Left ventricle myocardium inferior (tissue), 1 donor: ENCODE data around the gene LRRK2. TPM values are rescaled to one million over a fixed set of nuclear protein-coding genes. Genes with fewer than 3 reads are reported as not detected.

Experiments
- DNase-seq: peaks from one replicate; pipeline ENCODE4 v3.0.0-alpha.2; 2020
- H3K27ac ChIP-seq: fragments of 200-600 bp; replicated peaks from 2 replicates; pipeline ENCODE4 v1.8.0; 2021
- H3K27me3 ChIP-seq: fragments of 200-600 bp; 2 replicates; pipeline ENCODE4 v1.8.0; 2021; ENCODE audit warnings: low read depth
- H3K36me3 ChIP-seq: fragments of 200-600 bp; 2 replicates; pipeline ENCODE4 v1.8.0; 2021
- H3K4me1 ChIP-seq: fragments of 200-600 bp; 2 replicates; pipeline ENCODE4 v1.8.0; 2021
- H3K4me3 ChIP-seq: fragments of 200-600 bp; 2 replicates; pipeline ENCODE4 v1.8.0; 2021; ENCODE audit warnings: mild to moderate bottlenecking, moderate library complexity
- H3K9me3 ChIP-seq: fragments of 200-600 bp; replicated peaks from 2 replicates; pipeline ENCODE4 v1.8.0; 2021
- intact Hi-C: fragments of 100-400 bp; cut with micrococcal nuclease; formaldehyde crosslinking; loops from one replicate; pipeline ENCODE4 v1.11.0; 2022
- total RNA-seq: library from RNA; stranded (reverse); fragmentation: NEBNext Ultra II Directional; extraction: Animal tissue kit (Norgen Biotek cat#: 25700); gene quantifications from one replicate; pipeline ENCODE4 v1.2.1, GENCODE V29; 2021
- TF ChIP-seq, protein P1 (sequence below): fragments of 200-600 bp; IDR thresholded peaks from 2 replicates; pipeline ENCODE4 v1.8.0; 2021; ENCODE audit warnings: antibody characterized with exemption, mild to moderate bottlenecking, borderline replicate concordance
- donor health status: DM: no; HTN: yes; CAD: no; lungs with severe emphysema.

Gene LRRK2
- total RNA-seq, 1 donor from 2014 or later: 6.7 TPM

DNA sequence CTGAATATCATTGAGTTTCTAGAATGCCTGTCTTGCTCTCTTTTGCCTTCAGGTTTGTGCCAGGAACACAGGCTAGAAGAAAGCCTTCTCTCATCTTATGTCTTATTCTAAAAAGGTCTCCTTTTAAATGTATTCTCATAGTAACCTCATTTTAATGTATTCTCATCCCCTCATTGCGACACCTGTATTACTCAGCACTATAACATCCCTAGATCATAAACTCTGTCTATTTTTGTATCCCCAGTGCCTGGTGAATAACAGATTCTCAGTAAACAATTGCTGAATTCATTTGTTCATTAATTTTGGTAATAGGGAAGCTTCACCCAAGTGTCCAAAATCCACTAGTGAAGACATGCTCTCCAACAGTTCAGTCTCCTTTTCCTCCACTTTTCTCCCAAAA, 8.8 kb upstream of the LRRK2 start:
- Histone ChIP-seq H3K4me3 (no peak overlapping the region), H3K9me3 (peaks cover 9% of the 10 kb centered on the region), H3K4me1 (no peaks in the 10 kb centered on the region), H3K27ac (no peak overlapping the region), H3K36me3 (no peaks in the 10 kb centered on the region), H3K27me3 (no peaks in the 10 kb centered on the region)
- DNase-seq: no peak
- TF ChIP-seq, protein P1, sequence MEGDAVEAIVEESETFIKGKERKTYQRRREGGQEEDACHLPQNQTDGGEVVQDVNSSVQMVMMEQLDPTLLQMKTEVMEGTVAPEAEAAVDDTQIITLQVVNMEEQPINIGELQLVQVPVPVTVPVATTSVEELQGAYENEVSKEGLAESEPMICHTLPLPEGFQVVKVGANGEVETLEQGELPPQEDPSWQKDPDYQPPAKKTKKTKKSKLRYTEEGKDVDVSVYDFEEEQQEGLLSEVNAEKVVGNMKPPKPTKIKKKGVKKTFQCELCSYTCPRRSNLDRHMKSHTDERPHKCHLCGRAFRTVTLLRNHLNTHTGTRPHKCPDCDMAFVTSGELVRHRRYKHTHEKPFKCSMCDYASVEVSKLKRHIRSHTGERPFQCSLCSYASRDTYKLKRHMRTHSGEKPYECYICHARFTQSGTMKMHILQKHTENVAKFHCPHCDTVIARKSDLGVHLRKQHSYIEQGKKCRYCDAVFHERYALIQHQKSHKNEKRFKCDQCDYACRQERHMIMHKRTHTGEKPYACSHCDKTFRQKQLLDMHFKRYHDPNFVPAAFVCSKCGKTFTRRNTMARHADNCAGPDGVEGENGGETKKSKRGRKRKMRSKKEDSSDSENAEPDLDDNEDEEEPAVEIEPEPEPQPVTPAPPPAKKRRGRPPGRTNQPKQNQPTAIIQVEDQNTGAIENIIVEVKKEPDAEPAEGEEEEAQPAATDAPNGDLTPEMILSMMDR: no peak
- intact Hi-C loops: no loop called here

GRCh38 chr12:40216516-40217288, 8.1 kb upstream of the LRRK2 start:
- intact Hi-C loops: no loop called here
- Histone ChIP-seq H3K36me3 (no peaks in the 10 kb centered on the region), H3K27me3 (no peaks in the 10 kb centered on the region), H3K4me3 (no peak overlapping the region), H3K9me3 (peaks cover 9% of the 10 kb centered on the region), H3K4me1 (no peaks in the 10 kb centered on the region), H3K27ac (no peak overlapping the region)
- DNase-seq: no peak
- TF ChIP-seq, protein P1: no peak

GRCh38 chr12:40219760-40220159, 5.0 kb upstream of the LRRK2 start:
- Histone ChIP-seq H3K27me3 (no peaks in the 10 kb centered on the region), H3K4me3 (no peak overlapping the region), H3K27ac (no peak overlapping the region), H3K36me3 (no peaks in the 10 kb centered on the region), H3K4me1 (peaks cover 20% of the 10 kb centered on the region), H3K9me3 (no peaks in the 10 kb centered on the region)
- no peak for DNase-seq
- TF ChIP-seq, protein P1: no peak
- intact Hi-C loops: no loop called here

DNA sequence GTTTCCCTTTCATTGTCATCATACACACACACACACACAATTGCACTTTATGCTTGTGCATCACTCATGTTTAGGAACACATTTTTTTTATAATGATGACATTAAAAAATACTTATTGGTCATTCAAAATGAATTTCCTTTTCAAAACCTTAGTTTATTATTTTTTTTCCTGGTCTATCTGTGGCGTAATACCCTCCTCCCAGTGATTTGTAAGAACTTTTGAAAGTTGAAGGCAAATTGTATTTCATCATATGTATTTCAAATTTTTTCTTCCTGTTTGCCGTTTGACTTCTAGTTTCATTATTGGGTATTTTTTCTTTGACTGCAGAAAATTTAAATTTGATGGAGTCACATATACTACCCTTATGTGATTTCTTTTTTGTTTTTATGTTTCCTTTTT, 2.5 kb upstream of the LRRK2 start:
- DNase-seq: no peak
- intact Hi-C loops: no loop called here
- Histone ChIP-seq H3K9me3 (no peaks in the 10 kb centered on the region), H3K4me3 (no peak overlapping the region), H3K27ac (no peak overlapping the region), H3K27me3 (no peaks in the 10 kb centered on the region), H3K4me1 (peaks cover 42% of the 10 kb centered on the region), H3K36me3 (no peaks in the 10 kb centered on the region)
- TF ChIP-seq, protein P1: no peak

DNA sequence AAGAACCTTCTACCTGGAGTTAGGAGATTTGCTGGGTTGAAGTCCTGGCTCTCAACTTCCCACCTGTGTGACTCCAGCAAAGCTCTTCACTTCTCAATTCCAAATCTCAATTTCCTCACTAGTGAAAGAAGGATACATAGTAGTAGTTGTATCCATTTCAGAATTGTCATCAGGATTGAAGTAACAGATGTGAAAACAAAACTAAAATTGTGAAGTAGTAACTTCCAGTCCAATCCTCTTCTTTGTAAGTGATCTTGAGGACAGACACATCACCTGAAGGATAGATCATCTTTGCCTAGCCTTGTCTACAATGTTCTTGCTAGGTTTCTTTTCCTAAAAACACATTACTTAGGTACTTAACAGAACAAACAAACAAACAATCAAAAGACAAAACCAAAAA, 1.2 kb upstream of the LRRK2 start:
- Histone ChIP-seq H3K36me3 (no peaks in the 10 kb centered on the region), H3K9me3 (no peaks in the 10 kb centered on the region), H3K27ac (peak overlapping the region; percentile 94), H3K4me3 (peak overlapping the region; percentile 79), H3K27me3 (no peaks in the 10 kb centered on the region), H3K4me1 (peaks cover 45% of the 10 kb centered on the region)
- DNase-seq: no peak
- TF ChIP-seq, protein P1: no peak
- intact Hi-C loops: no loop called here
